Activated T-helper 2 cell treated with anti-CD3 and anti-CD28 coated beads, Interferon-gamma antibody, Interleukin-2, Interleukin-4, amounts not matched to agents 10 μg/mL and 5 μg/mL and 100 μg/mL, durations not matched to agents 14 hours and 24 hours and 36 hours (primary cell): Measurements from ENCODE around the gene MAP3K9. TPM values are rescaled to one million over a fixed set of nuclear protein-coding genes. Genes with fewer than 3 reads are reported as not detected.

Experiments
- DNase-seq: peaks from one replicate; pipeline ENCODE4 v3.0.0; 2021; ENCODE audit warnings: low spot score
- H3K27ac Mint-ChIP-seq: one replicate; pipeline ENCODE4 v1.8.0; 2021; ENCODE audit warnings: mixed read lengths
- H3K27me3 Mint-ChIP-seq: one replicate; pipeline ENCODE4 v1.8.0; 2021; ENCODE audit warnings: low read depth, mixed read lengths
- H3K36me3 Mint-ChIP-seq: one replicate; pipeline ENCODE4 v1.8.0; 2021; ENCODE audit warnings: low read depth, mixed read lengths
- H3K4me1 Mint-ChIP-seq: one replicate; pipeline ENCODE4 v1.8.0; 2021; ENCODE audit warnings: low read depth, mixed read lengths
- H3K4me3 Mint-ChIP-seq: one replicate; pipeline ENCODE4 v1.8.0; 2021; ENCODE audit warnings: low read depth, mild to moderate bottlenecking, moderate library complexity, mixed read lengths
- H3K9me3 Mint-ChIP-seq: one replicate; pipeline ENCODE4 v1.8.0; 2021; ENCODE audit warnings: mixed read lengths
- intact Hi-C: fragments of 100-400 bp; cut with micrococcal nuclease; formaldehyde crosslinking; loops from one replicate; pipeline ENCODE4 v1.15.1; 2023
- total RNA-seq: library from RNA; stranded (reverse); gene quantifications from 2 replicates; pipeline ENCODE4 v1.2.3, GENCODE V29; 2022

MAP3K9 gene
- total RNA-seq, 1 donor from 2014 or later, result 5.5 TPM

DNA sequence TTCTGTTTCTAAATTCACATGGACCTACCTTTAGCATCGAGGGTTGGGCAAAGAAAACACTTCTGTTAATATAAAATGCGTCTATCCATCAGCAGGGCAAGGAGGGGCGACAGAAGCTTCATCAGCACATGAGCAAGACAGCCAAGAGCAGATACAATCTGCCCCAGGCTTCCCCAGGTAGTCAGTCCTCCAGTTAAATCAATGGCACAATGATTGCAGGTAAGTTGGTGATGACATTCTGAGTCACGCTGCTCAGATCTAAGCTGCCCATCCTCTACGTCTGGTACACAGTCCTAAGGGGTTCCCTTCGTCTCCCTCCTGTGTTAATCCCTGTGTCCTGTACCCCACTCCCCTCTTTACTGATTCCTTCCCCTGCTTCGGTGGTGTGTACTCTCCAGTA, 38.8 kb downstream of the MAP3K9 start:
- no peak overlapping the region for H3K27ac Mint-ChIP-seq
- DNase-seq, result no peak
- no peaks in the 10 kb centered on the region for H3K36me3 Mint-ChIP-seq
- H3K9me3 Mint-ChIP-seq, result no peaks in the 10 kb centered on the region
- intact Hi-C loops, result no loop called here
- H3K4me3 Mint-ChIP-seq, result no peak overlapping the region
- H3K4me1 Mint-ChIP-seq, result no peaks in the 10 kb centered on the region
- H3K27me3 Mint-ChIP-seq, result no peaks in the 10 kb centered on the region

DNA sequence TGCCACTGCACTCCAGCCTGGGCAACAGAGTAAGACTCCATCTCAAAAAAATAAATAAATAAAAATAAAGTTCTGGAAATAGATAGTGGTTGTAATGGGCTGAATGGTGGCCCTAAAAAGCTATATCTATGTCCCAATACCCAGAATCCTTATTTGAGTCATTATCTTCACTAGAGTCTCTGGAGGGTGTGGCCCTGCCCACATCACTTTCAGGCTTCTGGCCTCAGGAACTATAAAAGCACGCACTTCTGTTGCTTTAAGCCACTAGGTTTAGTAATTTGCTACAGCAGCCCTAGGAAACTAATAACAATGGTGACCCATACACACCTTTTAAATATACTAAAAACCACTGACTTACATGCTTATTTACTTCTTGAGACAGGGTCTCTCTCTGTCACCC, 49.9 kb downstream of the MAP3K9 start:
- intact Hi-C loops, result no loop called here
- Mint-ChIP-seq H3K4me3 (no peak overlapping the region), H3K27ac (no peak overlapping the region), H3K27me3 (no peaks in the 10 kb centered on the region), H3K9me3 (no peaks in the 10 kb centered on the region), H3K4me1 (no peaks in the 10 kb centered on the region), H3K36me3 (no peaks in the 10 kb centered on the region)
- DNase-seq, result no peak

DNA sequence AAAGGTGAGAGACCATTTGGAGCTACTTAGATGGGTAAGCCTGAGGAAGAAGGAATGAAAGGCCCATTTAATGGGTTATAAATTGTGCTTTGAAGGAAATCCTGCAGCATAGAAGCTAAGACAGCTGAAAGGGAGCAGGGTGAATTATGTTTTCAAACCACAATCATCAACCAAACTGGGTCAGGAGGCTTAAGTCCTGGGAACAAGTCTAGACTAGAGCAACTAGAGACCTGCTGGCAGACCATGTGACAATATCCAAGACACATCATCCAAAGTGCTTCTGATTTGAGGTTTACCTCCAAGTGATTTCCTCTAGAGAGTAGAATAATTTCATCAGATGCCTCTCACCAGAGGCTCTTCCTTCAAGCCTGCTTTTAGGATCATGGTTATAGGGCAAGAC, 53.7 kb downstream of the MAP3K9 start:
- Mint-ChIP-seq H3K27me3 (no peaks in the 10 kb centered on the region), H3K36me3 (no peaks in the 10 kb centered on the region), H3K4me1 (no peaks in the 10 kb centered on the region), H3K27ac (no peak overlapping the region), H3K9me3 (no peaks in the 10 kb centered on the region), H3K4me3 (no peak overlapping the region)
- intact Hi-C loops, result no loop called here
- DNase-seq, result no peak

DNA sequence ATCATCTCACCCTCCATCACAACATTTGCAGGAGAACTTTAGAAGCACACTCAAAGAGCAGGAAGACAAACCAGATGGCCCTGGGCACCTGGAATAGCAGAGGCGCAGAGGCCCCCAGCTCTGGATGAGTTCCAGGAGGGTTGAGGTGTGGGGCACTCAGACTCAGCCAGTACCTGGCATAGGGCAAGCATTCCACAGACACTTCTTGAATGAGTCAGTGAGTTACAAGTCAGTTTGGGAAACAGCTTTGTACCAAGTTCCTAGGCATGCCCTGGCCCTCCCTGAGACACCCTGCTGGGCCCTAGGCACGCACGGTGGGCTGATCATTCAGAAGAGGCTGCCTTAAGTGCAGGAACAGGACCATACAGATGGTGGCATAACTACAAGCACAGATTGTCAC, 54.3 kb downstream of the MAP3K9 start:
- no peak for DNase-seq
- intact Hi-C loops, result no loop called here
- Mint-ChIP-seq H3K4me1 (no peaks in the 10 kb centered on the region), H3K27ac (no peak overlapping the region), H3K4me3 (no peak overlapping the region), H3K9me3 (no peaks in the 10 kb centered on the region), H3K27me3 (no peaks in the 10 kb centered on the region), H3K36me3 (no peaks in the 10 kb centered on the region)

DNA sequence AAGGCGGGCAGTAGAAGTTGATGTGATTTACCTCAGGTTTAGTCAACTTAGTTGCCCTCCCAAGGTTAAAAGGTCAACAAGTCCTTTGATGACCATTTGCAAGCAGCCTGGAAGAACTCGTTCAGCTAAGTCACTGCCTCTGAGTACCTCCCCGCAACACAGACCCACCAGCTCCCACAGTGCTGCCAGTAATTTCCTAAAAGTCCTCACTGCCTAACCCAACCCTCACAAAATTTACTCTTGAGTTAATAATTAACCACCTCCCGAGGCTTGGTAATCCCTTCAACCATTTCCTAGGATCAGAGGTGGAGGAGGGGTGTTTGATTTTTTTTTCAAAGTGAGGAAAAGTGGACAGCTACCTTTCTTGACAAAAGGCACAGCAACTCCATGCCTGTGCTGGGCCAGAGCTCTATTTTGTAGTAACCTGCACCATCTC, 55.8 kb downstream of the MAP3K9 start:
- intact Hi-C loops, result no loop called here
- Mint-ChIP-seq H3K4me1 (no peaks in the 10 kb centered on the region), H3K4me3 (no peak overlapping the region), H3K36me3 (peaks cover 9% of the 10 kb centered on the region), H3K27me3 (no peaks in the 10 kb centered on the region), H3K9me3 (no peaks in the 10 kb centered on the region), H3K27ac (no peak overlapping the region)
- DNase-seq, result no peak

DNA sequence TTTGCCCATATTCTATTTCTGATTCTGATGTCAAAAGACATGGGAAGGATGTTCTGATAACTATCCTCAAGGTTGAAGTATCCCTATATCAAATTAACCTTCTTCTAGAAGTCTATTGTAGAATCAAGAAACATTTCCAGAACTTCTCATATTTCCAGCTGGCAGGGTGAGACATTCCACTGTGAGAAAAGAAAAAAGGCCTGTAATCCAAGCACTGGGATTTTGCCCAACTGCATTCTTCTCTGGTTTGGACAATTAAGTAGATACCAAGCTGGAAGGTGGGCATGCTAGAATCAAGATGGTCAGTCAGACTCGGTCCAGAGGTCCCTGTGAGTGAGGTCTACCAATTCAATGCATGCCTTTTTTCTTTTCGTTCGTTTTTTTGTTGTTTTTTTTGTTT, 60.9 kb downstream of the MAP3K9 start:
- H3K9me3 Mint-ChIP-seq, result peaks cover 11% of the 10 kb centered on the region
- no peak overlapping the region for H3K4me3 Mint-ChIP-seq
- DNase-seq, result no peak
- intact Hi-C loops, result no loop called here
- H3K27ac Mint-ChIP-seq, result no peak overlapping the region
- no peaks in the 10 kb centered on the region for H3K27me3 Mint-ChIP-seq
- no peaks in the 10 kb centered on the region for H3K4me1 Mint-ChIP-seq
- H3K36me3 Mint-ChIP-seq, result peaks cover 22% of the 10 kb centered on the region

DNA sequence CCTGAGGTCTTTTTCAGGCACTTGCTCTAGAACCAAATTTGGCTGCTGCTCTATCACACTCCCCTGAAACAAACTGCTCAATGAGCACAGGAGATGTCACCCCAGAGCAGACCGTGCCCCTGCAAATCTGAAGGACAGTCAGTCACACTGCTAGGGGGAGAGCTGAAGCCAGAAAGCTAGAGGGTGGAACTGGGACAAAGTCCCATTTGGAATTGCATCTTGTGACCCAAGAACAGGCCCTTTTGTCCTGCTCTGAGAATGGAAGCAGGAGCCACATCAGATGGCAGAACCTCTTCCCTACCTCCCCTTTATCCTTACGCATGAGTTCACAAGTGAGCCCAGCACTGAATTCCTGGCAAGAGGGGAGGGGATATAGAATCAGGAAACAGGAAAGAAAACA, 64.7 kb downstream of the MAP3K9 start:
- Mint-ChIP-seq H3K4me3 (no peak overlapping the region), H3K4me1 (no peaks in the 10 kb centered on the region), H3K27me3 (no peaks in the 10 kb centered on the region), H3K36me3 (peaks cover 24% of the 10 kb centered on the region), H3K9me3 (peaks cover 11% of the 10 kb centered on the region), H3K27ac (no peak overlapping the region)
- intact Hi-C loops, result no loop called here
- no peak for DNase-seq

DNA sequence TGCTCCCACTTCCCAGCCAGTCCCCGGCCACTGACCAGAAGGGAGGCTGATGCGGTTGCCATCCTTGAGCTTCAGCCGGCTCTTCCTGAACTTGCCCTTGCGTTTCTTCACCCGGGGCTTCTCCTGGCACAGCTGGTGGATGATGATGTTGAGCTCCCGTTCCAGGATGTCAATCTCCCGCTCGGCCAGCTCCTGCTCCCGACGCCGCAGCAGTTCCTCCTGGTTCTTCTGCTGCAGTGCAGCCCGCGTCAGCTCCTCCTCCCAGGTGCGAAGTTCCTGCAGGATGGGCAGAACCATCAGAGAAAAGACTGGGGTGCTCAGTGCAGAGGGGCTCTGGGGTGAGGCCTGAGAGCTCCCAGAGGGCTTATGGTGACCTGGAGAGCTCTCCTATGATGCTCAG, 67.0 kb downstream of the MAP3K9 start:
- Mint-ChIP-seq H3K4me1 (no peaks in the 10 kb centered on the region), H3K4me3 (no peak overlapping the region), H3K27ac (no peak overlapping the region), H3K27me3 (no peaks in the 10 kb centered on the region), H3K36me3 (peaks cover 8% of the 10 kb centered on the region), H3K9me3 (peaks cover 4% of the 10 kb centered on the region)
- DNase-seq, result no peak
- intact Hi-C loops, result no loop called here

DNA sequence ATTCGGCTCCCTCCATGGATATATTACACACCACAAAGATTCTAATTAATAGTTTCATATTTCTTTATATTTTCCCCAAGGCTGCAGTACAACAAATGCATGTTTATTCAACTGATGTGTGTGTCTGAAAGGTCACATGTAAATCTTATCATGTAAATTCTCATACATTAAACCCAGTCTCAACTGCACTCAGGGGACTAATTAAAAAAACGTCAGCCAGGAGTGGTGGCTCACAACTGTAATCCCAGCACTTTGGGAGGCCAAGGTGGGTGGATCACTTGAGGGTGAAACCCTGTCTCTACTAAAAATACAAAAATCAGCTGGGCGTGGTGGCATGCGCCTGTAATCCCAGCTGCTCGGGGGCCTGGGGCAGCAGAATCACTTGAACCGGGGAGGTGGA, 67.8 kb downstream of the MAP3K9 start:
- intact Hi-C loops, result no loop called here
- H3K4me3 Mint-ChIP-seq, result no peak overlapping the region
- no peaks in the 10 kb centered on the region for H3K27me3 Mint-ChIP-seq

DNA sequence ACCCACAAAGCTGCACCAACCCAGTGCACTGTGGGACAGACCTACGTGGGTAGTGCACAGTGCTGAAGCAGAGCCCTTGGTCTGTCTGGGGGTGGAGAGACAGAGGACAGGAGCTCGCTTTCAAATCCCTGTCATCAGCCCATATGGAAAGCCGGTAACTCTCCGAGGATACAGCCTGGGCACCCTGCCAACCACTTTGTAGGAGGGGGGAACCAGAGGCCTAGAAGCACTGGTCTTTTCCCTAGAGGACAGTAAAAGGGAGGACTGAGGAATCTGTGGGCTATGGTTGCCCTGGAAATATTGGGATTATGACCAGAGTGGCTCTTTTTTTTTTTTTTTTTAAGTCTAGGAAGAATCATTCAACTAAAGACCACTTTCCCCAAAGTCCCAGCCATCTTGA, 74.3 kb downstream of the MAP3K9 start:
- H3K9me3 Mint-ChIP-seq, result no peaks in the 10 kb centered on the region
- no peak overlapping the region for H3K4me3 Mint-ChIP-seq
- no peak overlapping the region for H3K27ac Mint-ChIP-seq
- no peaks in the 10 kb centered on the region for H3K27me3 Mint-ChIP-seq
- H3K4me1 Mint-ChIP-seq, result no peaks in the 10 kb centered on the region
- intact Hi-C loops, result no loop called here
- no peak for DNase-seq
- peaks cover 5% of the 10 kb centered on the region for H3K36me3 Mint-ChIP-seq

More for the DNA sequence above, 67.8 kb downstream of the MAP3K9 start:
- no peak for DNase-seq
- Mint-ChIP-seq H3K36me3 (peaks cover 4% of the 10 kb centered on the region), H3K9me3 (no peaks in the 10 kb centered on the region), H3K27ac (no peak overlapping the region), H3K4me1 (no peaks in the 10 kb centered on the region)

DNA sequence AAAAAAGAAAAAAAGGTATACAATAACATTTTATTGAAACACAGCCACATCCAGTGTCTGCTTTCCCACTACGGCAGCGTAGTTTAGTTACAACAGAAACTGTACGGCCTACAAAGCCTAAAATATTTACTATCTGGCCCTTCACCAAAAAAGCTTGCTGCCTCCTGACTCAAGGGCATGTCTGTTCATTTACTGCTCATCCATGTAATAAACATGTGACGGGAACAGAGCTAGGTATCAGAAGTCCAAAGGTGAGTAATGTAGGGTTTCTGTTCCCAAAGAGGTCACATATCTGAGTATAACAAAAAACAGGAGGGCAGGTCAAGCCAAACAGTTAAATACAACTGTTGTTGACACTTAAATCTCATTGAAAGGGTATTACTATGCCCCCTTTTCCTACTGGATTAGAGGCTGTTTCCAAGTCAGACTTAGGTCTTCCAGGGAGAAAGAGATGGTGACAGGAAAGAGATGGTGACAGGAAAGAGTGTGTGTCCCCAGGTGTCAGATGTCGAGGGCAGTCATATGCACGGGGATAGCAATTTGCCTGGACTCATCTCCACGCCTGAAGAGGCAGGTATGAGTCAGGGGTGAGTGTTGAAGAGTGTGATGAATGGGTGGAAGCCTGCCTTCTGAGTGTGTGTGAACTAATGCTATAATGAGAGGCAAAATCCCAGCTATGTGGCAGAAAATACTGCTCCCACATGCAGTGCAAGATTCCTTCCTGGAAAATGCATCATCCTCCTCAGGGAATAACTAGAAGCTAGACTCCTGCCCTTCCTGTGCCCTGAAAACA, 77.7 kb downstream of the MAP3K9 start:
- Mint-ChIP-seq H3K36me3 (peaks cover 5% of the 10 kb centered on the region), H3K9me3 (no peaks in the 10 kb centered on the region), H3K4me3 (no peak overlapping the region), H3K4me1 (no peaks in the 10 kb centered on the region), H3K27me3 (no peaks in the 10 kb centered on the region), H3K27ac (no peak overlapping the region)
- intact Hi-C loops, result no loop called here
- DNase-seq, result no peak

DNA sequence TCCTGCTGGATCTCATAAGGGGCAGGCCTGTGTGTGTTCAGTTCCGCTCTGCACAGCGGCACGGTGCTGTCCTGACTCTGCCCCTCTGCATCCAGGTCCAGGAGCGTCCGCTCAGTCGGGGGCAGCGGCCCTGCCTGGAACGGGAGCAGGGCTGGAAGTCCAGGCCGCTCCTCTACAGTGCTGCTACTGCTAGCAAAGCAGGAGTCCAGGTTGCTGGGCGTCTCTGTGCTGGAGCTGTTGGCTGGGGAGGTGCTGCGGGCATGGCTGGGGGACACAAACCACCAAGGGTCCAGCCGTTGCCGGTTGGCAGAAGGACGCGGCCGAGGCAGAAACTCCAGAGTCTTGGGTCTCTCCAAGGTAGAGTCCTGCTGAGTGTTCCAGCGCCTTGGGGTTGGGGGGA, 78.9 kb downstream of the MAP3K9 start:
- H3K4me3 Mint-ChIP-seq, result no peak overlapping the region
- H3K27me3 Mint-ChIP-seq, result no peaks in the 10 kb centered on the region
- no peak overlapping the region for H3K27ac Mint-ChIP-seq
- no peak for DNase-seq
- no peaks in the 10 kb centered on the region for H3K4me1 Mint-ChIP-seq
- intact Hi-C loops, result no loop called here
- no peaks in the 10 kb centered on the region for H3K9me3 Mint-ChIP-seq
- peaks cover 5% of the 10 kb centered on the region for H3K36me3 Mint-ChIP-seq

DNA sequence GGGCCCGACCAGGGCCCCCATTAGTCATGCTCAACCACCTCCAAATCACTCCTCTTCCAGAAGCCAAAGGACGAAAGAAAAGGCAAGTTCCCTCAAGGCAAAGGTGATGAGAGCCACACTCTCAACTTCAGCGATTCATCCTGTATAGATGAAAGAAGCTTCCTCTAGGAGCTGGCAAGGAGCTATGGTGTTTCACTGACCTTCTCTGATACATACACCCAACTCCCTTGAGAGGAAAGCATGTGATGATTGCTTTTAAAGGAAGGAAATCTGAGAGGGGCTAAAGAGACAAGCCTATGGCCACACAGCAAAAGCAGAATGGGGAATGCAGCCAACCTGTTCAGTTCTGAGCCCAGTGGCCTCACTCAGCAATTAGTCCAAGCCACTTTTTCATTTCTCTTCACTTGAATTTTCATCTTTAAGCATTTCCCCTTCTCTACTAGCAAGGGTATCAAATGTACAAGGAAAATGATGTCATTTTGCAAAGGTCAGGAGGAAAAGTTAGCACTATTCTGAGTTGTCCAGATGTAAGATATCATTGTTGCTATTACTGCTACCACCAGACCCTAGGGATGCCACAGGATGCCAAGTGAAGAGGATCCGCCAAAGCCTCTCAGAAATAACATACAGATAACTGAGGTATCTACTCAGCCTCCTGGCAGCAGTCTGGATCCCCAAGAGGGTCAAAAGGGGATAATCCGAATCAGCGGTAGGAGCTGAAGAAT, 82.5 kb downstream of the MAP3K9 start:
- H3K27me3 Mint-ChIP-seq, result no peaks in the 10 kb centered on the region
- H3K36me3 Mint-ChIP-seq, result no peaks in the 10 kb centered on the region
- no peak overlapping the region for H3K27ac Mint-ChIP-seq
- DNase-seq, result no peak
- H3K9me3 Mint-ChIP-seq, result no peaks in the 10 kb centered on the region
- intact Hi-C loops, result no loop called here
- no peaks in the 10 kb centered on the region for H3K4me1 Mint-ChIP-seq
- no peak overlapping the region for H3K4me3 Mint-ChIP-seq
